ENCODE results near the gene FGF3.

Gene FGF3

GRCh38 chr11:69818603-69819441 lies at the start of gene FGF3:
FGF3 (minus strand) TSS chr11:69819416; CDS start chr11:69818933, 483 bp downstream.
- no peak within 1 kb of the TSS for H3K4me3 ChIP-seq (ENCODE audit: low read depth, low read length)
- no peak for TF ChIP-seq CTCF (IDR thresholded peaks at IDR 0.05; ENCODE audit: low read depth, low read length)
- no peak for TF ChIP-seq POLR2A (IDR thresholded peaks at IDR 0.05; ENCODE audit: extremely low read depth, insufficient read length)
- no peak for TF ChIP-seq MYC (IDR thresholded peaks at IDR 0.05; ENCODE audit: low read depth, low read length)
- TF ChIP-seq MAX (IDR thresholded peaks at IDR 0.05; ENCODE audit: low read depth, low read length) = no peak
- DNase-seq (ENCODE audit: low read depth) = no peak

- H3K4me3 ChIP-seq (ENCODE audit: low read depth, low read length) = no peak overlapping the region
- DNase-seq (ENCODE audit: low read depth) = no peak
- TF ChIP-seq POLR2A (IDR thresholded peaks at IDR 0.05; ENCODE audit: extremely low read depth, insufficient read length) (no peak), MYC (IDR thresholded peaks at IDR 0.05; ENCODE audit: low read depth, low read length) (no peak), MAX (IDR thresholded peaks at IDR 0.05; ENCODE audit: low read depth, low read length) (no peak), CTCF (IDR thresholded peaks at IDR 0.05; ENCODE audit: low read depth, low read length) (no peak)
Measured at GRCh38 chr11:69868871-69869270, 49.7 kb upstream of the FGF3 start.

GRCh38 chr11:69868006-69868810 lies 49.0 kb upstream of the FGF3 start:
- no peak overlapping the region for H3K4me3 ChIP-seq (ENCODE audit: low read depth, low read length)
- no peak for DNase-seq (ENCODE audit: low read depth)
- TF ChIP-seq MAX (IDR thresholded peaks at IDR 0.05; ENCODE audit: low read depth, low read length) (no peak), CTCF (IDR thresholded peaks at IDR 0.05; ENCODE audit: low read depth, low read length) (no peak), POLR2A (IDR thresholded peaks at IDR 0.05; ENCODE audit: extremely low read depth, insufficient read length) (no peak), MYC (IDR thresholded peaks at IDR 0.05; ENCODE audit: low read depth, low read length) (no peak)

GRCh38 chr11:69867076-69868005 lies 48.1 kb upstream of the FGF3 start:
- DNase-seq (ENCODE audit: low read depth) = no peak
- H3K4me3 ChIP-seq (ENCODE audit: low read depth, low read length) = no peak overlapping the region
- no peak for TF ChIP-seq POLR2A (IDR thresholded peaks at IDR 0.05; ENCODE audit: extremely low read depth, insufficient read length)
- TF ChIP-seq MYC (IDR thresholded peaks at IDR 0.05; ENCODE audit: low read depth, low read length) = no peak
- no peak for TF ChIP-seq CTCF (IDR thresholded peaks at IDR 0.05; ENCODE audit: low read depth, low read length)
- no peak for TF ChIP-seq MAX (IDR thresholded peaks at IDR 0.05; ENCODE audit: low read depth, low read length)

- no peak for TF ChIP-seq MYC (IDR thresholded peaks at IDR 0.05; ENCODE audit: low read depth, low read length)
- TF ChIP-seq CTCF (IDR thresholded peaks at IDR 0.05; ENCODE audit: low read depth, low read length) = no peak
- no peak for TF ChIP-seq POLR2A (IDR thresholded peaks at IDR 0.05; ENCODE audit: extremely low read depth, insufficient read length)
- TF ChIP-seq MAX (IDR thresholded peaks at IDR 0.05; ENCODE audit: low read depth, low read length) = no peak
- no peak for DNase-seq (ENCODE audit: low read depth)
- H3K4me3 ChIP-seq (ENCODE audit: low read depth, low read length) = no peak overlapping the region
Measured at GRCh38 chr11:69866648-69867047, 47.4 kb upstream of the FGF3 start.

Measured in NB4 (cell line).